Neural cell (in vitro differentiated cells): ENCODE measurements around the gene MED16. TPM values are rescaled to one million over a fixed set of nuclear protein-coding genes. Genes with fewer than 3 reads are reported as not detected.
"Not testable (repeated sequence)": the region's sequence is repeated elsewhere in the genome, so short reads cannot be mapped to it uniquely, and the experiment has no call there.

ENCODE experiments used
- H2AFZ ChIP-seq: fragments of 200-600, 300-800 bp; sonication (generic), shearing (Covaris generic); 2 replicates; pipeline ENCODE4 v1.6.0; 2014; ENCODE audit warnings: low read depth, mild to moderate bottlenecking, antibody characterized with exemption, low read length, moderate library complexity
- H3F3A ChIP-seq: fragments of 200-600 bp; shearing (Covaris generic); 2 replicates; pipeline ENCODE4 v1.6.1; 2016; ENCODE audit warnings: mild to moderate bottlenecking, moderate library complexity, mixed read lengths, antibody characterized with exemption, low read length; ENCODE audit not compliant: insufficient read depth, poor library complexity, severe bottlenecking
- H3K27ac ChIP-seq: fragments of 200-600, 300-800 bp; sonication (generic), shearing (Covaris generic); 2 replicates; pipeline ENCODE4 v1.5.1; 2014; ENCODE audit warnings: mild to moderate bottlenecking, low read length, moderate library complexity
- H3K27me3 ChIP-seq: fragments of 300-800, 200-600 bp; sonication (generic), shearing (Covaris generic); 2 replicates; pipeline ENCODE4 v1.6.0; 2014; ENCODE audit warnings: mild to moderate bottlenecking, low read depth, low read length, moderate library complexity; ENCODE audit not compliant: insufficient read depth
- H3K36me3 ChIP-seq: fragments of 300-800, 200-600 bp; sonication (generic), shearing (Covaris generic); 2 replicates; pipeline ENCODE4 v1.5.1; 2014; ENCODE audit warnings: mild to moderate bottlenecking, antibody characterized with exemption, low read length, moderate library complexity; ENCODE audit not compliant: insufficient read depth
- H3K4me2 ChIP-seq: fragments of 300-800, 200-600 bp; sonication (generic), shearing (Covaris generic); 2 replicates; pipeline ENCODE4 v1.6.0; 2014; ENCODE audit warnings: mild to moderate bottlenecking, low read length
- H3K4me3 ChIP-seq: fragments of 300-800, 200-600 bp; sonication (generic), shearing (Covaris generic); 2 replicates; pipeline ENCODE4 v1.5.1; 2014; ENCODE audit warnings: mild to moderate bottlenecking, low read length, moderate library complexity
- H3K79me2 ChIP-seq: fragments of 200-600 bp; shearing (Covaris generic); replicated peaks from 2 replicates; pipeline ENCODE4 v1.6.0; 2014; ENCODE audit warnings: mild to moderate bottlenecking, low read length, moderate library complexity; ENCODE audit not compliant: insufficient read depth
- H3K9ac ChIP-seq: fragments of 300-800, 200-600 bp; sonication (generic), shearing (Covaris generic); 2 replicates; pipeline ENCODE4 v1.6.1; 2016; ENCODE audit warnings: mild to moderate bottlenecking, low read length, mixed read lengths
- H3K9me2 ChIP-seq: fragments of 200-600 bp; shearing (Covaris generic); 2 replicates; pipeline ENCODE4 v1.6.1; 2016; ENCODE audit warnings: mild to moderate bottlenecking, low read length, mixed read lengths; ENCODE audit not compliant: insufficient read depth
- H3K9me3 ChIP-seq: fragments of 200-600, 300-800 bp; sonication (generic), shearing (Covaris generic); 2 replicates; pipeline ENCODE4 v1.6.1; 2016; ENCODE audit warnings: mild to moderate bottlenecking, mixed run types, low read length, moderate library complexity, mixed read lengths
- H4K20me1 ChIP-seq: fragments of 200-600 bp; shearing (Covaris generic); 2 replicates; pipeline ENCODE4 v1.6.1; 2016; ENCODE audit warnings: mild to moderate bottlenecking, mixed run types; ENCODE audit not compliant: insufficient read depth
- EP300 ChIP-seq: fragments of 450-650 bp; conservative IDR thresholded peaks from 2 replicates; pipeline ENCODE4 v1.6.1; 2014; ENCODE audit warnings: antibody characterized with exemption, mild to moderate bottlenecking, moderate library complexity; ENCODE audit not compliant: poor library complexity, severe bottlenecking
- MXI1 ChIP-seq: fragments of 450-650 bp; conservative IDR thresholded peaks from 2 replicates; pipeline ENCODE4 v1.6.1; 2014; ENCODE audit warnings: antibody characterized with exemption, mild to moderate bottlenecking; ENCODE audit not compliant: poor library complexity, severe bottlenecking
- POLR2AphosphoS5 ChIP-seq: IDR thresholded peaks from 2 replicates; pipeline ENCODE4 v1.6.1; 2012
- RAD21 ChIP-seq: fragments of 450-650 bp; conservative IDR thresholded peaks from 2 replicates; pipeline ENCODE4 v1.6.1; 2014; ENCODE audit warnings: antibody characterized with exemption, mild to moderate bottlenecking, moderate library complexity
- TAF1 ChIP-seq: IDR thresholded peaks from 2 replicates; pipeline ENCODE4 v1.6.1; 2012; ENCODE audit warnings: low read depth
- polyA plus RNA-seq: library from polyadenylated mRNA; depleted of rRNA; stranded (reverse); fragments of >200 nt; gene quantifications from 2 replicates; pipeline ENCODE4 v1.2.3, GENCODE V29; 2014
- TF ChIP-seq, protein P1 (sequence below): fragments of 450-650 bp; IDR thresholded peaks from 2 replicates; pipeline ENCODE4 v1.5.1; 2014; ENCODE audit warnings: antibody characterized with exemption, mild to moderate bottlenecking, moderate library complexity; ENCODE audit not compliant: poor library complexity, severe bottlenecking

Gene MED16
- polyA plus RNA-seq, 1 donor from 2014 or later = 13.3 TPM

- H2AFZ ChIP-seq, H3K79me2 ChIP-seq, H3K4me3 ChIP-seq, H3K27ac ChIP-seq, H3K36me3 ChIP-seq, H3K27me3 ChIP-seq, H4K20me1 ChIP-seq, H3K4me2 ChIP-seq, H3F3A ChIP-seq, H3K9me2 ChIP-seq, H3K9ac ChIP-seq, H3K9me3 ChIP-seq: not testable (repeated sequence)
Measured at GRCh38 chr19:878751-879561, 14.0 kb downstream of the MED16 start.

DNA sequence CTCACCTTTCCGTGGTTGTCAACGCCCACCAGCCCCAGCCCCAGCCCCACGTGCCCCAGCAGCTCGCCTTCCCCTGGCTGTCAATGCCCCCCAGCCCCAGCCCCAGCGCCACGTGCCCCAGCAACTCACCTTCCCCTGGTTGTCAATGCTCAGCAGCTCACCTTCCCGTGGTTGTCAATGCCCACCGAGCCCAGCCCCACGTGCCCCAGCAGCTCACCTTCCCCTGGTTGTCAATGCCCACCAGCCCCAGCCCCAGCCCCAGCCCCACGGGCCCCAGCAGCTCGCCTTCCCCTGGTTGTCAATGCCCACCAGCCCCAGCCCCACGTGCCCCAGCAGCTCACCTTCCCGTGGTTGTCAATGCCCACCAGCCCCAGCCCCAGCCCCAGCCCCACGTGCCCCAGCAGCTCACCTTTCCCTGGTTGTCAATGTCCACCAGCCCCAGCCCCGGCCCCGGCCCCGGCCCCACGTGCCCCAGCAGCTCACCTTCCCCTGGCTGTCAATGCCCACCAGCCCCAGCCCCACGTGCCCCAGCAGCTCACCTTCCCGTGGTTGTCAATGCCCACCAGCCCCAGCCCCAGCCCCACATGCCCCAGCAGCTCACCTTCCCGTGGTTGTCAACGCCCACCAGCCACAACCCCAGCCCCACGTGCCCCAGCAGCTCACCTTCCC lies 14.9 kb downstream of the MED16 start:
- not testable (repeated sequence) for H3K36me3 ChIP-seq, H3K79me2 ChIP-seq, H3K4me3 ChIP-seq, H3K9ac ChIP-seq, H2AFZ ChIP-seq, H3K27ac ChIP-seq, H3K9me3 ChIP-seq, H3K4me2 ChIP-seq, H3K27me3 ChIP-seq, H3K9me2 ChIP-seq, H4K20me1 ChIP-seq, H3F3A ChIP-seq

DNA sequence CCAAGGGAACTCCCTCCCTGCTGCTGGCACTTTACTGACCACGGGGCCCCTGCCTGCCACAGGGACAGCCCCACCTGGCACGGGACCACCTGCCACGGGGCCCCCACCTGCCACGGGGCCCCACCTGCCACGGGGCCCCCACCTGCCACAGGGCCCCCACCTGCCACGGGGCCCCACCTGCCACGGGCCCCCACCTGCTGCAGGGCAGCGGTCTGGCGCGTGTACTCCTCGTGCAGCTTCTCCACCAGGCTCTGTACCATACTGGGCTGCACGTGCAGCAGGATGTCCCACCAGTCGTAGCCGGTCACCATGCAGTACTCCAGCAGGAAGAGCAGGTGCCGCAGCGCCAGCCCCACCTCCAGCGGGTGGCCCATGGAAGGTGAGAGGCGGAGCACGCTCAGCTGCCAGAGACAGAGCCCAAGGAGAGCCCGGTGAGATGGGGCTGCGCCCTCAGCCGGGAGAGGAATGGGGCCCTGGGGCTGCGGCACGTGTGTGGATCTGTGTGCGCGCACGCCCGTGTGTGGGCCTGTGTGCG lies 16.1 kb downstream of the MED16 start:
- no peak overlapping the region for H3K9ac ChIP-seq
- TF ChIP-seq MXI1 (no peak), TAF1 (no peak), RAD21 (no peak), EP300 (no peak)
- H2AFZ ChIP-seq = no peak overlapping the region
- no peak overlapping the region for H3K27ac ChIP-seq
- H3K27me3 ChIP-seq = no peaks in the 10 kb centered on the region
- no peaks in the 10 kb centered on the region for H3K9me2 ChIP-seq
- H3K4me2 ChIP-seq = no peak overlapping the region
- H3K9me3 ChIP-seq = no peaks in the 10 kb centered on the region
- H3F3A ChIP-seq = no peaks in the 10 kb centered on the region
- H4K20me1 ChIP-seq = no peaks in the 10 kb centered on the region
- H3K79me2 ChIP-seq = no peaks in the 10 kb centered on the region
- peaks cover 5% of the 10 kb centered on the region for H3K36me3 ChIP-seq
- no peak overlapping the region for H3K4me3 ChIP-seq

- Histone ChIP-seq H3K9ac (no peak overlapping the region), H3K9me3 (no peaks in the 10 kb centered on the region), H3K36me3 (peaks cover 2% of the 10 kb centered on the region), H3K27me3 (no peaks in the 10 kb centered on the region), H3F3A (no peaks in the 10 kb centered on the region), H4K20me1 (no peaks in the 10 kb centered on the region), H2AFZ (no peak overlapping the region), H3K9me2 (no peaks in the 10 kb centered on the region), H3K79me2 (no peaks in the 10 kb centered on the region), H3K4me2 (no peak overlapping the region), H3K27ac (no peak overlapping the region), H3K4me3 (no peak overlapping the region)
- no peak for TF ChIP-seq TAF1
- TF ChIP-seq, protein P1, sequence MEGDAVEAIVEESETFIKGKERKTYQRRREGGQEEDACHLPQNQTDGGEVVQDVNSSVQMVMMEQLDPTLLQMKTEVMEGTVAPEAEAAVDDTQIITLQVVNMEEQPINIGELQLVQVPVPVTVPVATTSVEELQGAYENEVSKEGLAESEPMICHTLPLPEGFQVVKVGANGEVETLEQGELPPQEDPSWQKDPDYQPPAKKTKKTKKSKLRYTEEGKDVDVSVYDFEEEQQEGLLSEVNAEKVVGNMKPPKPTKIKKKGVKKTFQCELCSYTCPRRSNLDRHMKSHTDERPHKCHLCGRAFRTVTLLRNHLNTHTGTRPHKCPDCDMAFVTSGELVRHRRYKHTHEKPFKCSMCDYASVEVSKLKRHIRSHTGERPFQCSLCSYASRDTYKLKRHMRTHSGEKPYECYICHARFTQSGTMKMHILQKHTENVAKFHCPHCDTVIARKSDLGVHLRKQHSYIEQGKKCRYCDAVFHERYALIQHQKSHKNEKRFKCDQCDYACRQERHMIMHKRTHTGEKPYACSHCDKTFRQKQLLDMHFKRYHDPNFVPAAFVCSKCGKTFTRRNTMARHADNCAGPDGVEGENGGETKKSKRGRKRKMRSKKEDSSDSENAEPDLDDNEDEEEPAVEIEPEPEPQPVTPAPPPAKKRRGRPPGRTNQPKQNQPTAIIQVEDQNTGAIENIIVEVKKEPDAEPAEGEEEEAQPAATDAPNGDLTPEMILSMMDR = no peak
- no peak for TF ChIP-seq POLR2AphosphoS5
Measured at GRCh38 chr19:876089-876488, 16.9 kb downstream of the MED16 start.
